Measurements from ENCODE around the gene PROM1.
A peak's percentile ranks its signal among the peaks of the same experiment; 100 is the strongest.

GRCh38 chr4:16001484-16001858 lies 82.4 kb downstream of the PROM1 start:
- TF ChIP-seq PBX3 (IDR thresholded peaks at IDR 0.05) (no peak), CTCF (IDR thresholded peaks at IDR 0.05) (peak; percentile 70), RNF2 (IDR thresholded peaks at IDR 0.05; ENCODE audit: borderline replicate concordance, low read depth) (no peak), HOXA7 (CRISPR knock-in tag; IDR thresholded peaks at IDR 0.05) (no peak), POLR2A (IDR thresholded peaks at IDR 0.05; ENCODE audit: low read length) (no peak), MAFK (IDR thresholded peaks at IDR 0.05; ENCODE audit: partially characterized antibody) (no peak), RAD21 (conservative IDR thresholded peaks at IDR 0.05 in 1 of 2, IDR thresholded peaks at IDR 0.05 in 1 of 2) (peak; percentile 79 to 89), JUNB (IDR thresholded peaks at IDR 0.05) (no peak), HDAC2 (IDR thresholded peaks at IDR 0.05) (no peak), KDM1A (IDR thresholded peaks at IDR 0.05; ENCODE audit: low read depth) (no peak), RARB (CRISPR knock-in tag; IDR thresholded peaks at IDR 0.05) (no peak), CBX2 (IDR thresholded peaks at IDR 0.05; ENCODE audit: borderline replicate concordance, low read depth) (no peak), RFX5 (IDR thresholded peaks at IDR 0.05) (no peak)
